Testis (tissue), 2 donors: ENCODE data around the gene CFLAR.

Source experiments
- POLR2A ChIP-seq: fragments of 450-650 bp; IDR thresholded peaks from one replicate; pipeline ENCODE4 v1.6.1; 2017; ENCODE audit warnings: antibody characterized with exemption, mild to moderate bottlenecking, moderate library complexity
- TF ChIP-seq, protein P1 (sequence below), 3 experiments: fragments of 450-650 bp in 2 of 3; fragments of 200-600 bp in 1 of 3; sonication (generic) in 1 of 3; IDR thresholded peaks; one replicate each; pipeline ENCODE4 v1.5.1; 2016 to 2019; ENCODE audit warnings: antibody characterized with exemption in 3 of 3, mild to moderate bottlenecking in 2 of 3, moderate library complexity in 1 of 3

GRCh38 chr2:201196003-201196402, 80.0 kb downstream of the CFLAR start:
- TF ChIP-seq, protein P1, sequence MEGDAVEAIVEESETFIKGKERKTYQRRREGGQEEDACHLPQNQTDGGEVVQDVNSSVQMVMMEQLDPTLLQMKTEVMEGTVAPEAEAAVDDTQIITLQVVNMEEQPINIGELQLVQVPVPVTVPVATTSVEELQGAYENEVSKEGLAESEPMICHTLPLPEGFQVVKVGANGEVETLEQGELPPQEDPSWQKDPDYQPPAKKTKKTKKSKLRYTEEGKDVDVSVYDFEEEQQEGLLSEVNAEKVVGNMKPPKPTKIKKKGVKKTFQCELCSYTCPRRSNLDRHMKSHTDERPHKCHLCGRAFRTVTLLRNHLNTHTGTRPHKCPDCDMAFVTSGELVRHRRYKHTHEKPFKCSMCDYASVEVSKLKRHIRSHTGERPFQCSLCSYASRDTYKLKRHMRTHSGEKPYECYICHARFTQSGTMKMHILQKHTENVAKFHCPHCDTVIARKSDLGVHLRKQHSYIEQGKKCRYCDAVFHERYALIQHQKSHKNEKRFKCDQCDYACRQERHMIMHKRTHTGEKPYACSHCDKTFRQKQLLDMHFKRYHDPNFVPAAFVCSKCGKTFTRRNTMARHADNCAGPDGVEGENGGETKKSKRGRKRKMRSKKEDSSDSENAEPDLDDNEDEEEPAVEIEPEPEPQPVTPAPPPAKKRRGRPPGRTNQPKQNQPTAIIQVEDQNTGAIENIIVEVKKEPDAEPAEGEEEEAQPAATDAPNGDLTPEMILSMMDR (IDR thresholded peaks at IDR 0.05): no peak
- TF ChIP-seq POLR2A: no peak
